Stimulated activated naive CD8-positive, alpha-beta T cell treated with anti-CD3 and anti-CD28 coated beads, Interleukin-15, amount 100 ng/mL, for 72 hours (primary cell): Measurements from ENCODE around the gene MVD.

Source experiments
- ATAC-seq: fragments of 150-1000 bp; cut with Tn5 transposase; 2 replicates; pipeline ENCODE4 v1.10.0; 2021; ENCODE audit warnings: mild to moderate bottlenecking, moderate library complexity
- DNase-seq, 2 donors: peaks; one replicate each; pipeline ENCODE4 v3.0.0; 2021 to 2022
- H3K27ac Mint-ChIP-seq, 2 donors: one replicate each; pipeline ENCODE4 v1.8.0; 2022; ENCODE audit warnings: mild to moderate bottlenecking in 2 of 2, mixed read lengths in 2 of 2, moderate library complexity in 2 of 2
- H3K27me3 Mint-ChIP-seq: one replicate; pipeline ENCODE4 v1.8.0; 2022; ENCODE audit warnings: mixed read lengths
- H3K4me1 Mint-ChIP-seq: one replicate; pipeline ENCODE4 v1.8.0; 2022; ENCODE audit warnings: mild to moderate bottlenecking, mixed read lengths
- H3K4me3 Mint-ChIP-seq, 2 donors: one replicate each; pipeline ENCODE4 v1.8.0; 2022; ENCODE audit warnings: mild to moderate bottlenecking in 2 of 2, mixed read lengths in 2 of 2, moderate library complexity in 1 of 2
- H3K9me3 Mint-ChIP-seq, 2 donors: one replicate each; pipeline ENCODE4 v1.8.0; 2022; ENCODE audit warnings: mixed read lengths in 2 of 2

MVD gene

GRCh38 chr16:88656291-88656980 lies 6.5 kb downstream of the MVD start:
- ATAC-seq = no peak
- Mint-ChIP-seq H3K4me1 (peaks cover 22% of the 10 kb centered on the region), H3K27me3 (no peaks in the 10 kb centered on the region), H3K27ac (peak overlapping the region; percentile 57 to 67), H3K9me3 (no peaks in the 10 kb centered on the region), H3K4me3 (no peak overlapping the region)
- no peak for DNase-seq

GRCh38 chr16:88655733-88656281 lies 7.1 kb downstream of the MVD start:
- Mint-ChIP-seq H3K27me3 (no peaks in the 10 kb centered on the region), H3K27ac (peak overlapping the region in 1 of 2 donors; percentile 31), H3K9me3 (no peaks in the 10 kb centered on the region), H3K4me3 (no peak overlapping the region), H3K4me1 (peaks cover 22% of the 10 kb centered on the region)
- ATAC-seq (no peak), DNase-seq (no peak)

- Mint-ChIP-seq H3K4me3 (no peak overlapping the region), H3K9me3 (no peaks in the 10 kb centered on the region), H3K27me3 (no peaks in the 10 kb centered on the region), H3K27ac (peak overlapping the region in 1 of 2 donors; percentile 86), H3K4me1 (peaks cover 23% of the 10 kb centered on the region)
- DNase-seq = no peak
- no peak for ATAC-seq
These were observed 7.7 kb downstream of the MVD start for GRCh38 chr16:88655053-88655732.

GRCh38 chr16:88654363-88655052 lies 8.4 kb downstream of the MVD start:
- Mint-ChIP-seq H3K4me1 (peaks cover 30% of the 10 kb centered on the region), H3K9me3 (no peaks in the 10 kb centered on the region), H3K27ac (no peak overlapping the region), H3K4me3 (no peak overlapping the region), H3K27me3 (no peaks in the 10 kb centered on the region)
- ATAC-seq = no peak
- DNase-seq = no peak

- peaks cover 33% of the 10 kb centered on the region for H3K4me1 Mint-ChIP-seq
- no peak for ATAC-seq
- H3K9me3 Mint-ChIP-seq = no peaks in the 10 kb centered on the region
- H3K4me3 Mint-ChIP-seq = no peak overlapping the region
- no peaks in the 10 kb centered on the region for H3K27me3 Mint-ChIP-seq
- DNase-seq = no peak
- H3K27ac Mint-ChIP-seq = no peak overlapping the region
These were observed 9.1 kb downstream of the MVD start for GRCh38 chr16:88653596-88654362.

- no peak overlapping the region for H3K4me3 Mint-ChIP-seq
- no peaks in the 10 kb centered on the region for H3K9me3 Mint-ChIP-seq
- H3K4me1 Mint-ChIP-seq = peaks cover 33% of the 10 kb centered on the region
- no peak for DNase-seq
- H3K27ac Mint-ChIP-seq = no peak overlapping the region
- ATAC-seq = no peak
- H3K27me3 Mint-ChIP-seq = no peaks in the 10 kb centered on the region
These were observed 9.8 kb downstream of the MVD start for GRCh38 chr16:88653101-88653500.

- H3K27ac Mint-ChIP-seq = no peak overlapping the region
- DNase-seq = no peak
- no peak for ATAC-seq
- H3K27me3 Mint-ChIP-seq = no peaks in the 10 kb centered on the region
- no peaks in the 10 kb centered on the region for H3K9me3 Mint-ChIP-seq
- peaks cover 37% of the 10 kb centered on the region for H3K4me1 Mint-ChIP-seq
- no peak overlapping the region for H3K4me3 Mint-ChIP-seq
These were observed 10.2 kb downstream of the MVD start for GRCh38 chr16:88652762-88653063.

GRCh38 chr16:88651989-88652761 lies 10.7 kb downstream of the MVD start:
- ATAC-seq = no peak
- no peak for DNase-seq
- peaks cover 42% of the 10 kb centered on the region for H3K4me1 Mint-ChIP-seq
- H3K27me3 Mint-ChIP-seq = no peaks in the 10 kb centered on the region
- H3K27ac Mint-ChIP-seq = peak overlapping the region; percentile 93 to 95
- peak overlapping the region in 1 of 2 donors; percentile 90 for H3K4me3 Mint-ChIP-seq
- H3K9me3 Mint-ChIP-seq = no peaks in the 10 kb centered on the region

GRCh38 chr16:88651276-88651988 lies 11.5 kb downstream of the MVD start:
- Mint-ChIP-seq H3K9me3 (no peaks in the 10 kb centered on the region), H3K27me3 (no peaks in the 10 kb centered on the region), H3K4me3 (peak overlapping the region; percentile 90 to 91), H3K4me1 (peaks cover 44% of the 10 kb centered on the region), H3K27ac (peak overlapping the region; percentile 95 to 98)
- DNase-seq (peak; percentile 88 to 95), ATAC-seq (peak; percentile 93)

- ATAC-seq = peak; percentile 90
- Mint-ChIP-seq H3K9me3 (no peaks in the 10 kb centered on the region), H3K27ac (peak within 1 kb of the TSS; percentile 95 to 98), H3K27me3 (no peaks in the 10 kb centered on the region), H3K4me3 (peak within 1 kb of the TSS; percentile 90 to 91), H3K4me1 (peaks cover 51% of the 10 kb centered on the region)
- DNase-seq = peak; percentile 92
These were observed 12.1 kb downstream of the MVD start, which contains the start of gene CYBA for GRCh38 chr16:88650749-88651275. Gene CYBA, minus strand, starts transcription at chr16:88651053. Its CDS starts 40 bp downstream, at chr16:88651013.

- Mint-ChIP-seq H3K27ac (peak overlapping the region in 1 of 2 donors; percentile 78), H3K9me3 (no peaks in the 10 kb centered on the region), H3K27me3 (no peaks in the 10 kb centered on the region), H3K4me1 (peaks cover 57% of the 10 kb centered on the region), H3K4me3 (peak overlapping the region; percentile 90 to 91)
- ATAC-seq (no peak), DNase-seq (peak; percentile 44 to 46)
These were observed 12.8 kb downstream of the MVD start for GRCh38 chr16:88649924-88650748.

GRCh38 chr16:88649195-88649923 lies 13.5 kb downstream of the MVD start:
- ATAC-seq = no peak
- no peaks in the 10 kb centered on the region for H3K9me3 Mint-ChIP-seq
- peak overlapping the region in 1 of 2 donors; percentile 74 for H3K27ac Mint-ChIP-seq
- peaks cover 65% of the 10 kb centered on the region for H3K4me1 Mint-ChIP-seq
- DNase-seq = no peak
- H3K27me3 Mint-ChIP-seq = no peaks in the 10 kb centered on the region
- peak overlapping the region; percentile 90 to 91 for H3K4me3 Mint-ChIP-seq
